Measurements from ENCODE around the gene CRADD. TPM values are rescaled to one million over a fixed set of nuclear protein-coding genes. Genes with fewer than 3 reads are reported as not detected.

Gene CRADD
- total and polyA plus RNA-seq, 10 donors = 5.5 to 58.7 (median 18.8) TPM

GRCh38 chr12:93908264-93908663 is 231.1 kb downstream of the CRADD start:
- Histone ChIP-seq H3K36me3 (no peaks in the 10 kb centered on the region), H3K27ac (no peak overlapping the region), H3K4me1 (no peaks in the 10 kb centered on the region), H3K27me3 (replicated peaks in 1 of 7) (no peaks in the 10 kb centered on the region), H3K9me3 (no peaks in the 10 kb centered on the region), H3K4me3 (no peak overlapping the region)
- intact Hi-C loops (cut with DNase I; ENCODE audit: low total_unique reads) = no loop called here
- 87 to 93% (median 91%) methylated on average over 2 of the region's 2 CpGs for whole genome bisulfite sequencing, 5 donors
- TF ChIP-seq, protein P1, sequence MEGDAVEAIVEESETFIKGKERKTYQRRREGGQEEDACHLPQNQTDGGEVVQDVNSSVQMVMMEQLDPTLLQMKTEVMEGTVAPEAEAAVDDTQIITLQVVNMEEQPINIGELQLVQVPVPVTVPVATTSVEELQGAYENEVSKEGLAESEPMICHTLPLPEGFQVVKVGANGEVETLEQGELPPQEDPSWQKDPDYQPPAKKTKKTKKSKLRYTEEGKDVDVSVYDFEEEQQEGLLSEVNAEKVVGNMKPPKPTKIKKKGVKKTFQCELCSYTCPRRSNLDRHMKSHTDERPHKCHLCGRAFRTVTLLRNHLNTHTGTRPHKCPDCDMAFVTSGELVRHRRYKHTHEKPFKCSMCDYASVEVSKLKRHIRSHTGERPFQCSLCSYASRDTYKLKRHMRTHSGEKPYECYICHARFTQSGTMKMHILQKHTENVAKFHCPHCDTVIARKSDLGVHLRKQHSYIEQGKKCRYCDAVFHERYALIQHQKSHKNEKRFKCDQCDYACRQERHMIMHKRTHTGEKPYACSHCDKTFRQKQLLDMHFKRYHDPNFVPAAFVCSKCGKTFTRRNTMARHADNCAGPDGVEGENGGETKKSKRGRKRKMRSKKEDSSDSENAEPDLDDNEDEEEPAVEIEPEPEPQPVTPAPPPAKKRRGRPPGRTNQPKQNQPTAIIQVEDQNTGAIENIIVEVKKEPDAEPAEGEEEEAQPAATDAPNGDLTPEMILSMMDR (IDR thresholded peaks at IDR 0.05 in 8 of 11, conservative IDR thresholded peaks at IDR 0.05 in 3 of 11) = no peak
- no peak for TF ChIP-seq POLR2AphosphoS5 (IDR thresholded peaks at IDR 0.05)
- no peak for TF ChIP-seq POLR2A (IDR thresholded peaks at IDR 0.05)
- no peak for DNase-seq

GRCh38 chr12:93908846-93909567 is 231.8 kb downstream of the CRADD start:
- DNase-seq = no peak
- WGBS, 5 donors = 81 to 92% (median 90%) methylated on average over 12 of the region's 12 CpGs
- H3K27me3 ChIP-seq (replicated peaks in 1 of 7) = no peaks in the 10 kb centered on the region
- TF ChIP-seq, protein P1 (IDR thresholded peaks at IDR 0.05 in 8 of 11, conservative IDR thresholded peaks at IDR 0.05 in 3 of 11) = no peak
- no peak for TF ChIP-seq POLR2AphosphoS5 (IDR thresholded peaks at IDR 0.05)
- no peak for TF ChIP-seq POLR2A (IDR thresholded peaks at IDR 0.05)
- intact Hi-C loops (cut with DNase I; ENCODE audit: low total_unique reads) = no loop called here
- H3K4me1 ChIP-seq = no peaks in the 10 kb centered on the region
- H3K4me3 ChIP-seq = no peak overlapping the region
- H3K36me3 ChIP-seq = no peaks in the 10 kb centered on the region
- H3K9me3 ChIP-seq = no peaks in the 10 kb centered on the region
- no peak overlapping the region for H3K27ac ChIP-seq

GRCh38 chr12:93911396-93911795 is 234.2 kb downstream of the CRADD start:
- intact Hi-C loops (cut with DNase I; ENCODE audit: low total_unique reads) = no loop called here
- Histone ChIP-seq H3K36me3 (no peaks in the 10 kb centered on the region), H3K27ac (no peak overlapping the region), H3K4me1 (no peaks in the 10 kb centered on the region), H3K27me3 (replicated peaks in 1 of 7) (no peaks in the 10 kb centered on the region), H3K9me3 (no peaks in the 10 kb centered on the region), H3K4me3 (no peak overlapping the region)
- TF ChIP-seq POLR2A (IDR thresholded peaks at IDR 0.05) (no peak), POLR2AphosphoS5 (IDR thresholded peaks at IDR 0.05) (no peak)
- TF ChIP-seq, protein P1 (IDR thresholded peaks at IDR 0.05 in 8 of 11, conservative IDR thresholded peaks at IDR 0.05 in 3 of 11) = no peak
- 85 to 95% (median 94%) methylated on average over 1 of the region's 1 CpG for WGBS, 5 donors
- no peak for DNase-seq

DNA sequence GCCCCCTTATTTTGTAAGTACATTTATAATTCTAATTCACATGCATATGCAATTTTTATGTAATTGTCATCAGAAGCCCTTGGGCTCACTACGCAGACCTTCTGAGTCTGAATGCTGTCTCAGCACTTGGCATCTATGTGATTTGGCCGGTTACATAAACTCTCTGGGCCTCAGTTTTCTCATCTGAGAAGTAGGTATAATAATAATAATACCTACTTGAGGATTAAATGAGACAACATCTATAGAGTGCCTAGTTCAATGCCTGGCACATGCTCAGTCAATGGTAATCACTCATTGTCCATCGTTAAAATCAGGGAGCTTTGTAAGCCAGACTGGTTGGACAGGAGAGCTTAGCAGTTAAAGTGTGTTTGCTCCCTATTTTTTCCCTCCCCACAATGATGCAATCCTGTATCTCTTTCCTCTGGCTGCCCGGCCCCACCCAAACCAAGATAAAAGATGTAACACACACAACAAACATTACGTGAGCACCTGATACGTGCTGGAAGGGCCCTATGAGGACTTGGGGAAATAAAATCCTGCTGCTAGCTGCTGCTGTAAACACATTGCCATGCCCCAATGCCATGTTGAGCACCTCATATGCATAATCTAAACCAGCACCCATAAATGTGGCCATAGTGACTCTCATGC is 235.0 kb downstream of the CRADD start:
- H3K27ac ChIP-seq = no peak overlapping the region
- WGBS, 5 donors = 83 to 95% (median 90%) methylated on average over 6 of the region's 6 CpGs
- H3K27me3 ChIP-seq (replicated peaks in 1 of 7) = no peaks in the 10 kb centered on the region
- H3K36me3 ChIP-seq = no peaks in the 10 kb centered on the region
- intact Hi-C loops (cut with DNase I; ENCODE audit: low total_unique reads) = no loop called here
- H3K4me1 ChIP-seq = no peaks in the 10 kb centered on the region
- H3K9me3 ChIP-seq = no peaks in the 10 kb centered on the region
- no peak for DNase-seq
- H3K4me3 ChIP-seq = no peak overlapping the region
- TF ChIP-seq, protein P1 (IDR thresholded peaks at IDR 0.05 in 8 of 11, conservative IDR thresholded peaks at IDR 0.05 in 3 of 11) = no peak
- TF ChIP-seq POLR2AphosphoS5 (IDR thresholded peaks at IDR 0.05) = no peak
- no peak for TF ChIP-seq POLR2A (IDR thresholded peaks at IDR 0.05)
